Left forelimb (tissue), 1 donor: ENCODE measurements around the gene TINAGL1.
"Not testable (repeated sequence)": the region's sequence is repeated elsewhere in the genome, so short reads cannot be mapped to it uniquely, and the experiment has no call there.

ENCODE experiments used
- DNase-seq: peaks from one replicate; pipeline ENCODE4 v3.0.0-alpha.2; 2018; ENCODE audit warnings: low spot score

The TINAGL1 gene

DNA sequence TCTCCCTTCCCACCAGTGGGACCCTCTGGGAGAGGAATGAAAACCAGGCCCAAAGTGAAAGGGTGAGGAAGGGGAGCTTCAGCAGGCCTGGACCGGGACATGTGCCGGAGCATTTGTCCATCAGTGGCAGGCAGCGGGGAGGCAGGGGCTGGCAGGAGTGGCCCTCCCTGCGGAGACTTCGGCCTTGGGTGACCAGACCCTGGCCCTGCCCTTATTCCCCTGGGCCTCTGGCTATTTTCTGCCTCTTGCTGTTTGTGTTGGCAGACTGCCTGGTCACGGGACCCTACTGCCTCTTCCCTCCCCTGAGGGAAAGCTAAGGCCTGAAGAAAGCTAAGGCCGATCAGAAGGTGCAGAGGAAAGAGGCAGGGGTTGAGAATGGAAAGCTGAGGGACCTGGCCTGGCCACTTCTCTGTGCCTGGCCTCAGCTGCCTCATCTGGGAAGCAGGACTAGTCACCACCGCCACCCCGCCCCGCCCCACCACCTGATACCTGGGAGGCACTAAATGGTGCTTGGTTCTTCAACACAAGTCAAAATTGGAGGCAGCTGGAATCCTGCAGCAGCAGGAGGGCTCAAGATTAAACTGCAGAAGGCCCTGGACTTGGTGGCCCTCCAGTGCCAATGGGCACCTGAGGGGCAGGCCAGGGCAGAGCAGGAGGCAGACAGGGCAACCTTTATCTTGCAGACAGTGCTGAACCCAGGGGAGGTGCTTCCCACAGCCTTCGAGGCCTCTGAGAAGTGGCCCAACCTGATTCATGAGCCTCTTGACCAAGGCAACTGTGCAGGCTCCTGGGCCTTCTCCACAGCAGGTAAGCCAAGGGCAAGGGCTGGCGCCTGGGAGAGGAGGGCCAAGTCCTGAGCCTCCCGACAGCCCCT is 7.9 kb downstream of the TINAGL1 start:
- peak; percentile 66 for DNase-seq

DNA sequence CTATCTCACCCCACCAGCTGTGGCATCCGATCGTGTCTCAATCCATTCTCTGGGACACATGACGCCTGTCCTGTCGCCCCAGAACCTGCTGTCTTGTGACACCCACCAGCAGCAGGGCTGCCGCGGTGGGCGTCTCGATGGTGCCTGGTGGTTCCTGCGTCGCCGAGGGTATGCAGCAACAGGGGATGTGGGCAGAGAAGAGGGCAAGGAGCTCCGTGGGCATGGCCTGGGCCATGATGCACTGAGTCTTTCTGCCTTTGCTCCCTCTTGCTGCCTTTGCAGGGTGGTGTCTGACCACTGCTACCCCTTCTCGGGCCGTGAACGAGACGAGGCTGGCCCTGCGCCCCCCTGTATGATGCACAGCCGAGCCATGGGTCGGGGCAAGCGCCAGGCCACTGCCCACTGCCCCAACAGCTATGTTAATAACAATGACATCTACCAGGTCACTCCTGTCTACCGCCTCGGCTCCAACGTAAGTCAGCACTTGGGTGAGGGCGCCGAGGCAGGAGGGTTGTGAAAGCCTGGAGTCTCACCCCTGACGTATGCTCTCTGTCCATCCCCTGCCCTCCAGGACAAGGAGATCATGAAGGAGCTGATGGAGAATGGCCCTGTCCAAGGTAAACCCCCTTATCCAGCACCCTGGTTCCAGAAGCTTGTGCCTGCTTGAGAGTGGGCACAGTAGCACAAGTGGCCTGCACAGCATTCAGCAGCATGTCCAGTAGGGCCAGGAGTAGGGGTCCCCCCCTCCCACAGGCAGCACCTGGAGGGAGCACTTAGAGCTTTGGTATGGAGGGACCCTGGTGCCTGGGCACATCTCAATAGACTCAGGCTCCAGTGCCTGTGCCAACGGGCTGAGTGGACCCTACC is 8.8 kb downstream of the TINAGL1 start:
- no peak for DNase-seq

DNA sequence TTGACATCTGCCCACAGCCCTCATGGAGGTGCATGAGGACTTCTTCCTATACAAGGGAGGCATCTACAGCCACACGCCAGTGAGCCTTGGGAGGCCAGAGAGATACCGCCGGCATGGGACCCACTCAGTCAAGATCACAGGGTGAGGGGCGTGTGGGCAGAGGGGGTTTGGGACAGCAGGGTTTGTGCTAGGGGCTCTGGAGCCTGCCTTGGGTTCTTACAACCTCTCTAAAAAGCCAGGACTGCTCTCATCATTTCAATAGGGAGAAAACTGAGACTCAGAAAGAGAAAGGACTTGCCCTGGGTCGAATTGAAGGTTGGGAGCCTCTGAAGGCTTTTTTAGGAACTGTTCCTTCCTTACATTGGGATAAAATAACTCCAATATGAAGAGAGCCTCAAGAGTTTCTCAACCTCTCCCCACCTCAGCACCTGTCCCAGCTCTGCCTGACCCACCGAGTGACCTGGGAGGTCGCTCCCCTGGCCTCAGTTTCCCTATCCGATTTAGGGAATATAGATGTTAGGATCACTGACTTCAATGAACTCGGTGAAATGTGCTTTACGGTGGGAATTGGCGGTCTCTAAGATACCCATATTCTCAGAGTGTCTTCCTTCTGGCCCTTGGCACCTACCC is 9.5 kb downstream of the TINAGL1 start:
- no peak for DNase-seq

DNA sequence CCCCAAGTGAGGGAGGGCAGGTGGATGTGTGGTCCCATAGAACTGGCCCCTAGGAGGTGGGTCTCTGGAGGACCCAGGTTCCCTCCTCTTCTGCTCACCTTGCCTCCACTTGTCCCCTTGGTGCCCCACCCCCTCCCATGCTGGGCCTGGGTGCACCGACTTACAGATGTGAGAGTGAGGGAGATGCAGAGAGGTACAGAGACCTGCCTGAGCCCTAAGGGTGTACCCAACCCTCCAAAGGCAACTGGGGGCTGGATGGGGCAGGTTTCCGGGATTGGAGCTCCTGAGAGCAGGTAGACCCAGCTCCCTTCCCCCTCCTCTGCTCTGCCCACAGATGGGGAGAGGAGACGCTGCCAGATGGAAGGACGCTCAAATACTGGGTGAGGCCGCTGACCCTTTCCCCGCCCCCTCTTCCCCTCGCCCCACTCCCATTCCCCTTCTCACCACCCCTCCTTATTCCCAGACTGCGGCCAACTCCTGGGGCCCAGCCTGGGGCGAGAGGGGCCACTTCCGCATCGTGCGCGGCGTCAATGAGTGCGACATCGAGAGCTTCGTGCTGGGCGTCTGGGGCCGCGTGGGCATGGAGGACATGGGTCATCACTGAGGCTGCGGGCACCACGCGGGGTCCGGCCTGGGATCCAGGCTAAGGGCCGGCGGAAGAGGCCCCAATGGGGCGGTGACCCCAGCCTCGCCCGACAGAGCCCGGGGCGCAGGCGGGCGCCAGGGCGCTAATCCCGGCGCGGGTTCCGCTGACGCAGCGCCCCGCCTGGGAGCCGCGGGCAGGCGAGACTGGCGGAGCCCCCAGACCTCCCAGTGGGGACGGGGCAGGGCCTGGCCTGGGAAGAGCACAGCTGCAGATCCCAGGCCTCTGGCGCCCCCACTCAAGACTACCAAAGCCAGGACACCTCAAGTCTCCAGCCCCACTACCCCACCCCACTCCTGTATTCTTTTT is 10.3 kb downstream of the TINAGL1 start:
- DNase-seq: no peak

DNA sequence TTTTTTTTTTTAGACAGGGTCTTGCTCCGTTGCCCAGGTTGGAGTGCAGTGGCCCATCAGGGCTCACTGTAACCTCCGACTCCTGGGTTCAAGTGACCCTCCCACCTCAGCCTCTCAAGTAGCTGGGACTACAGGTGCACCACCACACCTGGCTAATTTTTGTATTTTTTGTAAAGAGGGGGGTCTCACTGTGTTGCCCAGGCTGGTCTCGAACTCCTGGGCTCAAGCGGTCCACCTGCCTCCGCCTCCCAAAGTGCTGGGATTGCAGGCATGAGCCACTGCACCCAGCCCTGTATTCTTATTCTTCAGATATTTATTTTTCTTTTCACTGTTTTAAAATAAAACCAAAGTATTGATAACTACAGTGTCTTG is 11.0 kb downstream of the TINAGL1 start:
- not testable (repeated sequence) for DNase-seq

DNA sequence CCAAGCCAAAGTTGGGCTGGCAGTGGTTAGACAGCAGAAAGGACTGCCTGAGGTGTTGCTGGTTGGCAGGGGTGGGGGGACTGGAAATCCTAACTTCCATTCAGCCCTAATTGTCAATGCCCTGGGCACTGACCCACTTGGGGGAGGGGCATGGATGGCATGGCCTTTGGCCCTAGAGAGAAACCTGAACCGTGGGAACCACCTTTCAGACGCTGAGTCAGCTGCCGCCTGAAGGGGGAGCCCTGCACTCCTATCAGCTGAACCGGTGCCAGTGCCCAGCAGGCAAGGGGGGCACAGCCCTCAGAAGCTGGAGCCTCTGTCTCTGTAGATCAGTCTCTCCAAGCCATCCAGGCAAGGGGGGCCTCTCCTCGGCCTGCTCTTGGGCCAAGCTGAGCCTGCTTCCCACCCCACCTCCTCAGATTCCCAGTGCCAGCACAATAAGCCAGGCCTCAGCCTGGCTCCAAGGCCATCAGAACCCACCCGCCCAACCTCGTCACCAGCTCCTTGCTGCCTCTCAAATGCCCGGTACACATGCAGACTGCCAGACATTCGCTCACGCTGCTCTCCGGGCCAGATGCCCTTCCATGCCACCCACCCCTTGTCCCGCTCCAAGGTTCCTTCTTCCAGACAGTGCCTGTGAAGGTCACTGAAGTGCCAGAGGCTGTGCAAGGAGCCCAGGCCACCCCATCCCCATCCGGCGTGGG is 11.6 kb downstream of the TINAGL1 start:
- no peak for DNase-seq

DNA sequence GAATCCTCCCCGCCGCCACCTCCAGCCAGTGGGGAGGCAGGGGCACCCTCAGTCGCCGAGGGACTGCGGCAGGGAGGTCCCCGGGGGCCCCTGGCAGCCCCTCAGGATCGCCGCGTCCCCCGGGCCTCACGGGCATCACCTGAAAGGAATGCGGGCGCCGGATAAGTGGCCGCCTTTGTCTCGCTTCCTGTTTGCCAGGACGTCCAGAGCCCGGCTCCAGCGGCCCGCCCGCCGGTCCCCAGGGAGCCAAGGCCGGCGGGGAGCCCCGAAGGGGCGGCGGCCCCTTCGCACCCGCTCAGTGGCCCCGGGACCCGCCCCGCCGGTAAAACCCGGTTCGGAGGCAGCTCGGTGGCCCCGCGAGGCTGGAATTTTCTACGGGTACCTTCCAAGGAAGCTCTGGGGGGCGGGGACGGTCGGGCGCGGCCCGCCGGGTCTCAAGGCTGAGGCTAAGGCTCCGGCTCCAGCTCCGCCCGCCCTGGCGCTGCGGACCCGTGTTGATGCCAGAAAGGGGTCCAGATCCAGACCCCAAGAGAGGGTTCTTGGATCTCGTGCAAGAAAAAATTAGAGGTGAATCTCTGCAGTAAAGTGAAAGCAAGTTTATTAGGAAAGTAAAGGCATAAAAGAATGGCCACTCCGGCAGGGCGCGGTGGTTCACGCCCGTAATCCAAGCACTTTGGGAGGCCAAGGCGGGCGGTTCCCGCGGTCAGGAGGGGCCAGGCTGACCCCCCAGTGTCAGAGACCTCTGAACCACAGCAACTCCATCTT is 12.6 kb downstream of the TINAGL1 start:
- DNase-seq: no peak

DNA sequence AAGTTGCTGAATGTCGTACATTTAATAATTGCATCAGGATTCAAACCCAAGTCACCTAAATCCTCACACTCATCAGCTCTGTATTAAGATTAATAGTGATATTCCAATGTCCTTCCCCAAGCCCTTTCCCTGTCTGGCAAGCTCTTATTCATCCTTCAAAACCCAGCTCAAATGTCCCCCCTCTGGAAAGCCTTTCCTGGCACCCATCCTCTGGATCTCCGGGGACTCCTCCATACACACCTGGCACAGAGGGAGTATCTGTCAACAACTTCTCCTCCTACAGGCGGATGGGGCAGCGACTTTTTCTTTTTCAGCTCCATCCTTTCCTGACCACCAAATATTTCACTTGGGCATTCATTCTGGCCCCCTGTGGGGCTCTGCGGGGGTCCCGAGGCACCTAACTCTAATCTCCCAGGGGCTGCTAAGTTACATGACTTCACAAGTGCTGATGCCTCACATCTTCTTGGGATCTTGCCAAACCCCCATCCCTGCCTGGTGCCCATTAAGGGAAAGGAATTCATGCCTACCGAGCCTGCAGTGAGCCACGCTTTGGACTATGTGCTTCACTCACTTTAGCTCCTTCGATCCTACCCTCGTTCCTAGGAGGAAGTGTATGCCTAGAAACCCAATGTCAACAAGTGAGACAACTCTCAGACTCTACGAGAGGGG is 15.2 kb downstream of the TINAGL1 start:
- no peak for DNase-seq

DNA sequence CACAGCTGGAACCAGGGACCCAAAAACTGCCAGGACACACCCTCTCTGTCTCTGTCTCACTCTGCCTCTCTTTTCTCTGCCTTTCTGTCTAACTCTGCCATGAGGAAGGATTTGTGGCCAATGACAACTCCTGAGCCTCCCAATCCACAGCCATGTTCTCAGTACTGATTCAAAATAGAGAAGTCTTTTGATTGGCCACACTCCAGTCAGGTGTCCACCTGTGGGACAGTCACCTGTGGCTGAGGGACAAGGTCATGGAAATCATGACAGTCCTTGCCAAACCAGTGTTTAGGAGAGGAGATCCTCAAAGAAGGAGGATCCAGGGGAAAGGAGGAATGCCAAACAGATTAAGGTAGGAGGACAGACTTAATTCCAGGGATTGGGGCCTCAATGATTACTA is 15.8 kb downstream of the TINAGL1 start:
- no peak for DNase-seq

DNA sequence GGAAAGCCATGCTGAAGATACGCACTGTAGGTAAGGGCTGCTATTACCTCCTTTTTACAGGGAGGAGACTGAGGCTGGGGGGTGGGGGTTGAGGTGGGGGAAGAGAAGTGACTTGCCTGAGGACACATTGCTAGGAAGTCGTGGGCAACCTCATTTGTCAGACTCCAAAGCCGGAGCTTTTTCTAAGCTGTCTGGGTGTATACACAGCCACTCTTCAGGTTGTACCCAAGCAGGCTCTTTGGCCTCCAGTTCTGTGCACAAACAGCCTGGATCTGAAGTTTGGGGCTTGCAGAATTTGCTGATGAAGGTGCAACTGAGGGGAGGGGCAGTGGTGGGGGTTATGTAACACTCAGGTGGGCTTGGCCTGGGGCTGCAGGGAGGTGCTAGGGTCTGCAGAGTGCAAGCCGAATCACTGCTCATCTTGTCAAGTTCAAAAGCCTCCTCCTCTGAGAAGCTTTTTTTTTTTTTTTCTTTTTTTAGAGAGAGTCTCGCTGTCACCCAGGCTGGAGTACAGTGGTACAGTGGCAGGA is 16.9 kb downstream of the TINAGL1 start:
- DNase-seq: no peak

DNA sequence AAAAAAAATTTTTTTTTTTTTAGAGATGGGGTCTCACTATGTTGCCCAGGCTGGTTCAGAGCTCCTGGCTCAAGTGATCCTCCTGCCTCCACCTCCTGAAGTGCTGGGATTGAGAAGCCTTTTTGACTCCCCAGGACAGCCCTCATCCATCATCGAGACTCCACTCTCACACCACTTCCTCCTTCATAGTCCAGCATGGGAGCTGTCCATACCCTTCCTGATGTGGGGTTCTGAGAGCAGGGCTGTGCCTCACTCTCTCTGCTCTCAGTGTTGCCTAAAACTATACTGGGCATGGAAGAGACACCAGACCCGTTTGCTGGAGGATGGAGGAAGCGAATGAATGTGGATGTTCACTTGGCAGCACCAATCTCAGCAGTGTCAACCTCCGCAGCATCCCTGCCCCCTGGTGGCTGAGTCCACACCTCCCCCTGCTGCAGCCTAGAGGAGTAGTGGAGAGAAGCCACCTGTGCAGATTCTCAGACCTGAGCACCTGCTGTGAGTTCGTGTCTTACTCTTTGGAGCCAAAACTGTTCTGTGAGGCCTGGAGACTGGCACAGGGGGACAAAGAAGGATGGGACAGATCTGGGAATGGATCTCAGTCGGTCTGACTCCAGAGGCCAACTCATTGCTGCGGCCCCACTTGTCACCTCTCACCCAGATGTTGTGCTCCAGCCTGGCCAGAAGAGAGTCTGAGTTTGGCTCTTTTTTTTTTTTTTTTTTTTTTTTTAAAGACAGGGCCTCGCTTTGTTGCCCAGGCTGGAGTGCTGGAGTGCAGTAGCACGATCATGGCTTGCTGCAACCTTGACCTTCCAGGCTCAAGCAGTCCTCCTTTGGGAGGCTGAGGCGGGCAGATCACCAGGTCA is 17.7 kb downstream of the TINAGL1 start:
- DNase-seq: peak; percentile 78

DNA sequence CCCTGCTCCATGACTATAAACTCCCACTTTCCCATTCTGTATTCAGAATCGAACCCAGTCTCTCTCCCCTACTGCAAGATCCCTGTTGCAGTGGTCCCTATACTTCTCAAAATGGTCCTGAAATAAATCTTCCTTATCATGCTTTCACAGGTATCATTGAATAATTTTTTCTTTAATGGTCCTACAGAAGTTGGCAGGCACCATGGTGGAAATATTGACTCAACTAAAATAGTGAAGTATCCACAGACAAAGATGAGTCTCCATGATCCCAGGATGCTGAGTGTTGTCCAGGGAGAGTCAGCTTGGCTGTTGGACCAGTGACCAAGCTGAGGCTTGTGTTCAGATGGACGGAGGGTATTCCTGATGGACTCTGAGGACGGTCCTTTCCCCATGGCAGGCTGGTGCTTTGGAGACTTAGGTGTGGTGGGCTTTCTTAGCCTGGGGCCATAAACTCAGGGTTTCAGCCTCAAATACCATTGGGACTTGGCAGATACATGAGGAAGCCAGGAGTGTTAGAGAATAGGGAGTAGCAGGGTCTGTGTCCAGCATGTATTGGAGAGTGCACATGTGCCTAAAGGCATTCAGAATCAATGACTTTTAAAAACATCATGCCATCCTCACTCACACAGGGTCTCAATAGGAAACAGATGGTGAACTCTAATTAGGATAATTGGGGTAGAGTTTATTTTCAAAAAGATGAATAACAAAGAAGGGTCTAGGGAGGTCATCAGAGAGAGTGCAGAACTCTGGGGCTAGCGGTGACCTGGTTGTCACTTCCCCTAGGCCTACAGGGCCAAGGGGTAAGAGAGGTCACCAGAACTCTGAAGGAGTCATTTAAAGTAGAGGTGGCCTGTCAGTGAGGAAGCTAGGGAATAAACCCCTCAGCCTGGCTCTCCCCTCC is 19.8 kb downstream of the TINAGL1 start:
- no peak for DNase-seq

DNA sequence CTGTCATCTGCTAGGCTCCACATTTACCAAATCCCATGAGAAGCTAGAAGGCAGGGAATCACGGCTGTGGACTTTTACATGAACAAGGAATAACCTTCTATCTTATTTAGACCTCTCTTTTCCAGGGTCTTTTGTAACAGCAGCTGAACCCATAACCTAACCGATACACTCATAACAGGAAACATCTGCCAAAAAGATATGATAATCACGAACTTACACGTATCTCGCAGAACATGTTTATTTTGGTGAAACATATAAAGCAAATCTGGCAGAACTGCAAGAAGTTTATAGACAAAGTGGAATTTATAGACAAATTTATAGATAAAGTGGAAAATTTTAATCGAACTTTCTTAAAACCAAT is 20.4 kb downstream of the TINAGL1 start:
- no peak for DNase-seq

DNA sequence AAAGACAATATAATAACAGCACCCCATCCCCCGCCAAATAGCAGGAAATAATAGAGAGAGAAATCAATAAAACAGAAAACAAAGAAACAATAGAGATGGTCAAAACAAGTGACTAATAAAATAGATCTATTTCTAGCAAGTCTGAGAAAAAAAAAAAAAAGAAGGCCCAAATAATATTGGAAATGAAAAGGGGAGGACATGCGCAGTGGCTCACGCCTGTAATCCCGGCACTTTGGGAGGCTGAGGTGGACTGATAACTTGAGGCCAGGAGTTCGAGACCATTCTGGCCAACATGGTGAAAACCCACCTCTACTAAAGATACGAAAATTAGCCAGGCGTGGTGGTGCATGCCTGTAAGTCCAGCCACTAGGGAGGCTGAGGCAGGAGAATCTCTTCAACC is 22.7 kb downstream of the TINAGL1 start:
- DNase-seq: no peak

DNA sequence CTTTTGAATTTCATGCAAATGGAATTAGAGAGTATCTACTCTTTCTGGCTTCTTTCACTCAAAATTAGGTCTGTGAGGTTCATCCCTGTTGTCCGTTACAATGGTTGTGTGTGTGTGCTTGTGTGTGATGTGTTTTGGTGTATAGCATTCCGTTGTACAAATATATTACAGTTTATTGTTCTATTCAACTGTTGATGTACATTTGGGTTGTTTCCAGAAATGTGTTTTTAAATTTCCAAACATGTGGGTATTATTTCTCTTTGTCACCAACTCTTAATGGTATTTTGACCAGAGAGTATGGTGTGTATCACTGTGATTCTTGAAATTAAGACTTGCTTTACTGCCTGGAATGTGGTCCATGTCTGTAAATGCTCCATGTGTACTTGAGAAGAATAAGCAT is 24.3 kb downstream of the TINAGL1 start:
- DNase-seq: no peak

DNA sequence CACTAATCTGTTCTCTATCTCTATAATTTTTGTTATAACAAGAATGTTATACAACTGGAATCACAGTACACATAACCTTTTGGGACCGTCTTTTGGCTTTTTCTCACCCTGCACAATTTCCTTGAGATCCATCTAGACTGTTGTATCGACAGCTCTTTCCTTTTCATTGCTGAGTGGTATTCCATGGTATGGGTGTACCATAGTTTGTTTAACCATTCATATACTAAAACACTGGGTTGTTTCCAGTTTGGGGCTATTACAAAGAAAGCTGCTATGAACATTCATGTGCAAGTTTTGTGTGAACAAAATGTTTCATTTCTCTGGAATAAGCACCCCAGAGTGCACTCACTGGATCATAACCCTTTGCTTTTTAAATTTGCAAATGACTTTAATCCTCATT is 25.8 kb downstream of the TINAGL1 start:
- DNase-seq: no peak

DNA sequence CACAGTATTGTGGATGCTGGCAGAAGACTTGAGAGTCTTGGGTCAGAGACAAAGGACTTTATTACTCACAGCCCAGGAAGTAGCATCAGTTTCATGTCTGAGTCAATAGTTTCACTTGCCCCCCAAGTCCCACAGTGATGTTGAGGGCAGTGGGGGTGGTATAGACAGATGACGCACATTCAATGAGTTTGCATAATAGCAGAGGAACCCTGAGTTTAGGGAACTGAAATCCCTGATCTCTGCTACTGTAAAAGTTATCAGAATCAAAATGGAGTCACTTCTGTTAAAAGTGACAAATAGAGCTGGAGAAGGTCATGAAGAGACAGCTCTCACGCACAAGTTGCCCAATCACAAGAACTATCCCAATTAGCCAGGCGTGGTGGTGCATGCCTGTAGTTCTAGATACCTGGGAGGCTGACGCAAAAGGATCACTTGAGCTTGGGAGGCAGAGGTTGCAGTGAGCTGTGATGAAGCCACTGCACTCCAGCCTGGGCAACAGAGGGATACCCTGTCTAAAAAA is 29.7 kb downstream of the TINAGL1 start:
- no peak for DNase-seq
